Kidney epithelial cell (primary cell): ENCODE data around the gene ANP32B. TPM values are rescaled to one million over a fixed set of nuclear protein-coding genes. Genes with fewer than 3 reads are reported as not detected.
"Not testable (repeated sequence)": the region's sequence is repeated elsewhere in the genome, so short reads cannot be mapped to it uniquely, and the experiment has no call there.

Experiments used
- DNase-seq: peaks from one replicate; pipeline ENCODE4 v3.0.0-alpha.2; 2010; ENCODE audit warnings: low read depth
- H3K27me3 ChIP-seq: 2 replicates; pipeline ENCODE4 v1.6.0; 2011; ENCODE audit warnings: low read length; ENCODE audit not compliant: control insufficient read depth, insufficient read depth
- H3K36me3 ChIP-seq: 2 replicates; pipeline ENCODE4 v1.5.1; 2011; ENCODE audit warnings: low read length; ENCODE audit not compliant: control insufficient read depth, insufficient read depth
- H3K4me3 ChIP-seq: 2 replicates; pipeline ENCODE4 v1.5.1; 2011; ENCODE audit warnings: low read depth, mild to moderate bottlenecking, control low read depth, low read length
- CTCF ChIP-seq: IDR thresholded peaks from 2 replicates; pipeline ENCODE4 v1.5.1; 2011; ENCODE audit warnings: mild to moderate bottlenecking, moderate library complexity, low read length, control low read depth, inconsistent platforms; ENCODE audit not compliant: insufficient read depth, poor library complexity, severe bottlenecking
- total RNA-seq: library from RNA; depleted of rRNA; stranded (reverse); fragments of >200 nt; gene quantifications from 2 replicates; pipeline ENCODE4 v1.2.3, GENCODE V29; 2015

Gene ANP32B
- total RNA-seq, 1 donor from 2014 or later, result 24.1 TPM

- no peaks in the 10 kb centered on the region for H3K27me3 ChIP-seq
- no peak for TF ChIP-seq CTCF
- H3K36me3 ChIP-seq, result no peaks in the 10 kb centered on the region
- no peak for DNase-seq
- no peak overlapping the region for H3K4me3 ChIP-seq
Measured at GRCh38 chr9:97994703-97995102, 11.6 kb downstream of the ANP32B start.

GRCh38 chr9:97996676-97997075 lies 13.5 kb downstream of the ANP32B start:
- not testable (repeated sequence) for H3K4me3 ChIP-seq, H3K27me3 ChIP-seq, H3K36me3 ChIP-seq, DNase-seq

GRCh38 chr9:97997330-97998276 lies 14.5 kb downstream of the ANP32B start:
- no peak for TF ChIP-seq CTCF
- Histone ChIP-seq H3K36me3 (no peaks in the 10 kb centered on the region), H3K4me3 (no peak overlapping the region), H3K27me3 (no peaks in the 10 kb centered on the region)
- DNase-seq, result no peak

GRCh38 chr9:98002808-98003207 lies 19.7 kb downstream of the ANP32B start:
- Histone ChIP-seq H3K36me3 (peaks cover 1% of the 10 kb centered on the region), H3K4me3 (no peak overlapping the region), H3K27me3 (no peaks in the 10 kb centered on the region)
- no peak for DNase-seq
- TF ChIP-seq CTCF, result no peak

GRCh38 chr9:98006127-98006796 lies 23.1 kb downstream of the ANP32B start:
- DNase-seq, result no peak
- Histone ChIP-seq H3K36me3 (peaks cover 1% of the 10 kb centered on the region), H3K27me3 (no peaks in the 10 kb centered on the region), H3K4me3 (no peak overlapping the region)
- TF ChIP-seq CTCF, result no peak

- Histone ChIP-seq H3K27me3 (no peaks in the 10 kb centered on the region), H3K4me3 (no peak overlapping the region), H3K36me3 (peaks cover 1% of the 10 kb centered on the region)
- no peak for DNase-seq
- TF ChIP-seq CTCF, result no peak
Measured at GRCh38 chr9:98007251-98007928, 24.2 kb downstream of the ANP32B start.
